ENCODE results near the gene PLEK2. TPM values are rescaled to one million over a fixed set of nuclear protein-coding genes. Genes with fewer than 3 reads are reported as not detected.

Gene PLEK2, protein sequence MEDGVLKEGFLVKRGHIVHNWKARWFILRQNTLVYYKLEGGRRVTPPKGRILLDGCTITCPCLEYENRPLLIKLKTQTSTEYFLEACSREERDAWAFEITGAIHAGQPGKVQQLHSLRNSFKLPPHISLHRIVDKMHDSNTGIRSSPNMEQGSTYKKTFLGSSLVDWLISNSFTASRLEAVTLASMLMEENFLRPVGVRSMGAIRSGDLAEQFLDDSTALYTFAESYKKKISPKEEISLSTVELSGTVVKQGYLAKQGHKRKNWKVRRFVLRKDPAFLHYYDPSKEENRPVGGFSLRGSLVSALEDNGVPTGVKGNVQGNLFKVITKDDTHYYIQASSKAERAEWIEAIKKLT
- total RNA-seq = under 1 TPM in 2 of 4 donors, not detected in 2; 0.44 to 0.94 TPM

DNA sequence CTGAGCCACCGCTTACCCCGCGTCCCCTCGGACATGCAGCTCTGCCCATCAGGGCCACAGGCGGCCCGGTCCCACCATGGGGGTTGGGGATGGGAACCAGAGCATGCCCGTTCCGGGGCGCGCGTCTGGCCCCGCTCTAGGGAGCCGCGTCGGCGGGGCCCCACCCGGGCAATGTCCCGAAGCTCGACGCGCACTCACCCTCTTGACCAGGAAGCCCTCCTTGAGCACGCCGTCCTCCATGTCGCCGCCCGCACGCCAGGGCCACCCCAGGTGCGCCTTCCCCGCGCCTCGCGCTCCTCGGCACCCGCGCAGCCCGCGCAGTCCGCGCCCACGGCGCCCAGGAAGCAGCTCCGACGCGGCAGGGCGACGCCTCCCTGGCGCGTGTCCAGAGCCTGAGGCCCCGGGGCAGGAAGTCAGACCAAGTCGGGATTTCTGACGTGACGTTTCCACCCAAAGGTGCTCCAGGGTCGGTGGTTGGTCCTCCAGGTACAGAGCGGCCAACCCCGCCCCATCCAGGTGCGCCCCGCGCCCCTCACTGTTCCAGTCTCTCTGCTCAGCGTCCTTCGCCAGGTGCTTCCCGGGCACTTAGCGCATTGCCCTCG is at the start of gene PLEK2:
Gene PLEK2 (minus strand): TSS at position 346 of the 602 bp plus-strand sequence. CDS start 106 bp downstream, at position 240.
- ATAC-seq (no peak), DNase-seq (no peak)
- Histone ChIP-seq H3K27me3 (peaks cover 13 to 20% (median 13%) of the 10 kb centered on the region in 3 donors), H3K9me3 (no peaks in the 10 kb centered on the region), H3K36me3 (no peaks in the 10 kb centered on the region), H3K4me3 (peak within 1 kb of the TSS; percentile 27 to 47 (median 32)), H3K27ac (no peak within 1 kb of the TSS), H3K4me1 (no peaks in the 10 kb centered on the region)
- no peak for TF ChIP-seq POLR2A (IDR thresholded peaks at IDR 0.05)
- TF ChIP-seq, protein P1, sequence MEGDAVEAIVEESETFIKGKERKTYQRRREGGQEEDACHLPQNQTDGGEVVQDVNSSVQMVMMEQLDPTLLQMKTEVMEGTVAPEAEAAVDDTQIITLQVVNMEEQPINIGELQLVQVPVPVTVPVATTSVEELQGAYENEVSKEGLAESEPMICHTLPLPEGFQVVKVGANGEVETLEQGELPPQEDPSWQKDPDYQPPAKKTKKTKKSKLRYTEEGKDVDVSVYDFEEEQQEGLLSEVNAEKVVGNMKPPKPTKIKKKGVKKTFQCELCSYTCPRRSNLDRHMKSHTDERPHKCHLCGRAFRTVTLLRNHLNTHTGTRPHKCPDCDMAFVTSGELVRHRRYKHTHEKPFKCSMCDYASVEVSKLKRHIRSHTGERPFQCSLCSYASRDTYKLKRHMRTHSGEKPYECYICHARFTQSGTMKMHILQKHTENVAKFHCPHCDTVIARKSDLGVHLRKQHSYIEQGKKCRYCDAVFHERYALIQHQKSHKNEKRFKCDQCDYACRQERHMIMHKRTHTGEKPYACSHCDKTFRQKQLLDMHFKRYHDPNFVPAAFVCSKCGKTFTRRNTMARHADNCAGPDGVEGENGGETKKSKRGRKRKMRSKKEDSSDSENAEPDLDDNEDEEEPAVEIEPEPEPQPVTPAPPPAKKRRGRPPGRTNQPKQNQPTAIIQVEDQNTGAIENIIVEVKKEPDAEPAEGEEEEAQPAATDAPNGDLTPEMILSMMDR (IDR thresholded peaks at IDR 0.05 in 4 of 5, conservative IDR thresholded peaks at IDR 0.05 in 1 of 5) = no peak
- intact Hi-C loops (cut with DNase I; ENCODE audit: low total_unique reads) (no loop called here), in situ Hi-C loops (cut with MboI; ENCODE audit: low sequenced_read_pairs in 4 of 4) (no loop called here)

DNA sequence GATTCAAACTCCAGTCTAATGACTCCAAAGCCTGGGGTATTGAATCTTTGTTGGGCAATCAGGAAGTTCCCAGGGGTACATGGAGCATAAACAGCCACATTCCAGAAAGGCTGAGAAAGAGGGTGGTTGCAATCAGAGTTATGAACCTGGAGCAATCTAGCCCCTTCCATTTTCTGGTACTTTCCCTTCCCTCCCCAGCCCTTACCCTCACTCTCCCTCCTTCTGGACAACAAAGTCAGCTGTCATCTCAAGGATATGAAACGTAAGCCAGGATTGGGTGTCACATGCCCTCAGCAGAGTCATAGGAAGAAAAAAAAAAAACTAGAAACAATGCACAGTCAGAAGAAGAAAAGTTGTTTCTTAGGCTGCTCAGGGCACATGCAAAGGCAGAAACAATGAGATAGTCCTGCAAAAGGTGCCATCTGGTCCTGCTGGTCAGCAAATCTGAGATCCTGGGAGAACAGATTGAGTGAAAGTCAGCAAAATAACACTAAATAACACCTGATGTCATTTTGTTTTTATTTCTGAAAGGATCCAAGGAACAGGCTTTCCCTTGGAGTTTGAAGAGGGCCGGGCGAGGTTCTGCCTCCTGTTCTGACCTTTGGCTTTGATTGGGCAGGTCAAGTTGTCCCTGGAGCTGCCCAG is 49.5 kb upstream of the PLEK2 start:
- Histone ChIP-seq H3K27ac (peak overlapping the region in 1 of 4 donors; percentile 32), H3K9me3 (no peaks in the 10 kb centered on the region), H3K27me3 (no peaks in the 10 kb centered on the region), H3K4me1 (peaks cover 33 to 42% of the 10 kb centered on the region in 2 donors), H3K36me3 (no peaks in the 10 kb centered on the region), H3K4me3 (no peak overlapping the region)
- DNase-seq (no peak), ATAC-seq (peak; percentile 48 to 67)
- in situ Hi-C loops (cut with MboI; ENCODE audit: low sequenced_read_pairs in 4 of 4) = no loop called here
- TF ChIP-seq, protein P1 (IDR thresholded peaks at IDR 0.05 in 4 of 5, conservative IDR thresholded peaks at IDR 0.05 in 1 of 5) = no peak
- TF ChIP-seq POLR2A (IDR thresholded peaks at IDR 0.05) = no peak
- intact Hi-C loops (cut with DNase I; ENCODE audit: low total_unique reads) = no loop called here

DNA sequence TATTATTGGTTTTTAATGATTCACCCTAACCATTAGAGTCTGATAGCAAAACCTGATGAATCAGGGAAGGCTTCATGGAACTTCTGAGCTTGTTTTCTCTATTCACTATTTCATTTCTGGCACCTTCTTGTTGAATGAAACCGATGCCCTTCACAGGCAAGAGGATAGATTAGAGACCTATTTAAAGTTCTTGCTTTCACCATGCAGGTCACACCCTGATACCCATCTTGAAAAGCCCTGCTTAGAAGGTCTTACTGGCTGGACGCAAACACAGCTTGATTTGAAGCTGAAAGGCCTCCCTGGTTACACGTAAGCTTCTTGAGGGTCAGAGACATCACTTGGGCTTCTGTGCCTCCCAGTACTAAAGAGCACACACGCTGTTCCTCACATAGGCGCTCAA is 47.4 kb upstream of the PLEK2 start:
- Histone ChIP-seq H3K9me3 (no peaks in the 10 kb centered on the region), H3K36me3 (no peaks in the 10 kb centered on the region), H3K4me3 (no peak overlapping the region), H3K27me3 (no peaks in the 10 kb centered on the region), H3K27ac (peak overlapping the region in 2 of 4 donors; percentile 19 to 52), H3K4me1 (peaks cover 33 to 42% of the 10 kb centered on the region in 2 donors)
- in situ Hi-C loops (cut with MboI; ENCODE audit: low sequenced_read_pairs in 4 of 4) = no loop called here
- TF ChIP-seq POLR2A (IDR thresholded peaks at IDR 0.05) = no peak
- TF ChIP-seq, protein P1 (IDR thresholded peaks at IDR 0.05 in 4 of 5, conservative IDR thresholded peaks at IDR 0.05 in 1 of 5) = no peak
- no peak for ATAC-seq
- intact Hi-C loops (cut with DNase I; ENCODE audit: low total_unique reads) = no loop called here
- no peak for DNase-seq

DNA sequence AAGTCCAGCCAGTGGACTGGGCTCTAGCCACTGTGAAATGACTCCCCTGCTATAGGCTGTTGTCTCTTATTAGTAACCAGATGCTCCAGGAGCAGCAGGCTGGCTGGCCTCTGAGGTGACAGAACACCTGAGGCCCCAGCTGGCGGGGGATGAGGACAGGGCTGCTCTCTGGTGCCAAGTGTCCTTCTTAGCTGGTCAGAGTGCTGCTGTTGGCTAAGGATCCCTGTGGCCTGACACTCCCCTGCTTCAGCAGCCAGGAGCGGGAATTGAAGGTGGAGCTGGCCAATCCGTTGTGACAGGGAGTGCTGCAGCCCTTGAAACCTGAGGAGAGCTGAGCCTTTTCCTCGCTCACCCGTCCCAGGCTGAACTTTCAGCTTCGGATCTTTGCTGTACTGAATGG is 45.8 kb upstream of the PLEK2 start:
- H3K4me1 ChIP-seq = peaks cover 33 to 42% of the 10 kb centered on the region in 2 donors

More for the DNA sequence above, 45.8 kb upstream of the PLEK2 start:
- in situ Hi-C loops (cut with MboI; ENCODE audit: low sequenced_read_pairs in 4 of 4) (no loop called here), intact Hi-C loops (cut with DNase I; ENCODE audit: low total_unique reads) (no loop called here)
- TF ChIP-seq, protein P1 (IDR thresholded peaks at IDR 0.05 in 4 of 5, conservative IDR thresholded peaks at IDR 0.05 in 1 of 5) = no peak
- no peak for TF ChIP-seq POLR2A (IDR thresholded peaks at IDR 0.05)
- peak overlapping the region; percentile 41 to 84 (median 67) for H3K27ac ChIP-seq
- no peak overlapping the region for H3K4me3 ChIP-seq
- ATAC-seq = peak; percentile 95 to 96
- DNase-seq = peak; percentile 82 to 89
- H3K36me3 ChIP-seq = no peaks in the 10 kb centered on the region
- no peaks in the 10 kb centered on the region for H3K27me3 ChIP-seq
- no peaks in the 10 kb centered on the region for H3K9me3 ChIP-seq
